RWPE2 (cell line): Measurements from ENCODE around the gene ELAVL3.
"Not testable (repeated sequence)": the region's sequence is repeated elsewhere in the genome, so short reads cannot be mapped to it uniquely, and the experiment has no call there.

Experiments used
- ATAC-seq: fragments of 200-7000 bp; cut with Tn5 transposase; 3 replicates; pipeline ENCODE4 v1.9.1; 2021; ENCODE audit warnings: low read depth
- DNase-seq: peaks from one replicate; pipeline ENCODE4 v3.0.0-alpha.2; 2020; ENCODE audit warnings: low spot score
- H3K27ac ChIP-seq: fragments of 450-650 bp; 2 replicates; pipeline ENCODE4 v1.5.1; 2017; ENCODE audit warnings: mild to moderate bottlenecking; ENCODE audit not compliant: poor library complexity, severe bottlenecking
- H3K27me3 ChIP-seq: fragments of 250-450 bp; sonication (Bioruptor Pico); 2 replicates; pipeline ENCODE4 v1.5.1; 2021; ENCODE audit warnings: mild to moderate bottlenecking, moderate library complexity; ENCODE audit not compliant: insufficient read depth, poor library complexity, severe bottlenecking
- H3K36me3 ChIP-seq: fragments of 250-450 bp; sonication (Bioruptor Pico); 2 replicates; pipeline ENCODE4 v1.5.1; 2020; ENCODE audit warnings: low read depth, mild to moderate bottlenecking, moderate library complexity
- H3K4me1 ChIP-seq: fragments of 250-450 bp; sonication (Bioruptor Pico); 2 replicates; pipeline ENCODE4 v1.5.1; 2021; ENCODE audit warnings: mild to moderate bottlenecking, moderate library complexity; ENCODE audit not compliant: insufficient read depth, poor library complexity, severe bottlenecking
- H3K4me3 ChIP-seq: fragments of 250-450 bp; sonication (Bioruptor Pico); 2 replicates; pipeline ENCODE4 v1.5.1; 2021; ENCODE audit warnings: mild to moderate bottlenecking, moderate library complexity; ENCODE audit not compliant: severe bottlenecking
- H3K9me3 ChIP-seq: fragments of 250-450 bp; sonication (Bioruptor Pico); 2 replicates; pipeline ENCODE4 v1.5.1; 2021; ENCODE audit warnings: mild to moderate bottlenecking, moderate library complexity; ENCODE audit not compliant: severe bottlenecking
- TF ChIP-seq, protein P1 (sequence below): fragments of 450-650 bp; IDR thresholded peaks from one replicate; pipeline ENCODE4 v1.5.1; 2017; ENCODE audit warnings: mild to moderate bottlenecking, moderate library complexity; ENCODE audit not compliant: poor library complexity, severe bottlenecking

ELAVL3 gene

GRCh38 chr19:11416346-11417052, 64.3 kb downstream of the ELAVL3 start:
- Histone ChIP-seq H3K36me3 (no peaks in the 10 kb centered on the region), H3K4me3 (no peak overlapping the region), H3K4me1 (no peaks in the 10 kb centered on the region), H3K9me3 (no peaks in the 10 kb centered on the region), H3K27ac (no peak overlapping the region), H3K27me3 (no peaks in the 10 kb centered on the region)
- ATAC-seq (no peak), DNase-seq (no peak)
- TF ChIP-seq, protein P1, sequence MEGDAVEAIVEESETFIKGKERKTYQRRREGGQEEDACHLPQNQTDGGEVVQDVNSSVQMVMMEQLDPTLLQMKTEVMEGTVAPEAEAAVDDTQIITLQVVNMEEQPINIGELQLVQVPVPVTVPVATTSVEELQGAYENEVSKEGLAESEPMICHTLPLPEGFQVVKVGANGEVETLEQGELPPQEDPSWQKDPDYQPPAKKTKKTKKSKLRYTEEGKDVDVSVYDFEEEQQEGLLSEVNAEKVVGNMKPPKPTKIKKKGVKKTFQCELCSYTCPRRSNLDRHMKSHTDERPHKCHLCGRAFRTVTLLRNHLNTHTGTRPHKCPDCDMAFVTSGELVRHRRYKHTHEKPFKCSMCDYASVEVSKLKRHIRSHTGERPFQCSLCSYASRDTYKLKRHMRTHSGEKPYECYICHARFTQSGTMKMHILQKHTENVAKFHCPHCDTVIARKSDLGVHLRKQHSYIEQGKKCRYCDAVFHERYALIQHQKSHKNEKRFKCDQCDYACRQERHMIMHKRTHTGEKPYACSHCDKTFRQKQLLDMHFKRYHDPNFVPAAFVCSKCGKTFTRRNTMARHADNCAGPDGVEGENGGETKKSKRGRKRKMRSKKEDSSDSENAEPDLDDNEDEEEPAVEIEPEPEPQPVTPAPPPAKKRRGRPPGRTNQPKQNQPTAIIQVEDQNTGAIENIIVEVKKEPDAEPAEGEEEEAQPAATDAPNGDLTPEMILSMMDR: no peak

- no peak overlapping the region for H3K27ac ChIP-seq
- ATAC-seq (no peak), DNase-seq (no peak)
- no peak overlapping the region for H3K4me3 ChIP-seq
- TF ChIP-seq, protein P1: no peak
- no peaks in the 10 kb centered on the region for H3K4me1 ChIP-seq
- no peaks in the 10 kb centered on the region for H3K27me3 ChIP-seq
- no peaks in the 10 kb centered on the region for H3K36me3 ChIP-seq
- no peaks in the 10 kb centered on the region for H3K9me3 ChIP-seq
Observed at GRCh38 chr19:11414544-11414943, 66.3 kb downstream of the ELAVL3 start.

- TF ChIP-seq, protein P1: no peak
- DNase-seq: no peak
- Histone ChIP-seq H3K27me3 (no peaks in the 10 kb centered on the region), H3K4me1 (no peaks in the 10 kb centered on the region), H3K27ac (no peak overlapping the region), H3K4me3 (no peak overlapping the region), H3K36me3 (no peaks in the 10 kb centered on the region), H3K9me3 (no peaks in the 10 kb centered on the region)
- no peak for ATAC-seq
Observed at GRCh38 chr19:11410682-11411081, 70.2 kb downstream of the ELAVL3 start.

DNA sequence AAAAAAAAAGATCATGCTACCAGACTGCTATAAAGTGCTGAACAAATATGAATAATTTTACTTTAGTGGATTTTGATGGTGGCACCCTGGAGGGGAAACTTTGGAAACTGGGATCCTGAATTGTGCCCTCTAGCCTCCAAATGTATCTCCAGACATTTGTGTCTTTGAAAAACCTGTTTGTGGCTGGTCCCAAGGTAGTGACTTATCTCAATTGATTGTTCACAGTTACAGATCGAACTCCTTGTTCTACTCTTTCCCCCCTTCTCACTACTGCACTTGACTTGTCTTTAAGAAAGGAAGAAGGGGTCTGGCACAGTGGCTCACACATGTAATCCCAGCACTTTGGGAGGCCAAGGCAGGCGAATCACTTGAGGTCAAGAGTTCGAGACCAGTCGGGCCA, 72.3 kb downstream of the ELAVL3 start:
- Histone ChIP-seq H3K4me3 (no peak overlapping the region), H3K27me3 (no peaks in the 10 kb centered on the region), H3K27ac (no peak overlapping the region), H3K4me1 (no peaks in the 10 kb centered on the region), H3K36me3 (no peaks in the 10 kb centered on the region), H3K9me3 (no peaks in the 10 kb centered on the region)
- TF ChIP-seq, protein P1: no peak
- no peak for ATAC-seq
- DNase-seq: no peak

DNA sequence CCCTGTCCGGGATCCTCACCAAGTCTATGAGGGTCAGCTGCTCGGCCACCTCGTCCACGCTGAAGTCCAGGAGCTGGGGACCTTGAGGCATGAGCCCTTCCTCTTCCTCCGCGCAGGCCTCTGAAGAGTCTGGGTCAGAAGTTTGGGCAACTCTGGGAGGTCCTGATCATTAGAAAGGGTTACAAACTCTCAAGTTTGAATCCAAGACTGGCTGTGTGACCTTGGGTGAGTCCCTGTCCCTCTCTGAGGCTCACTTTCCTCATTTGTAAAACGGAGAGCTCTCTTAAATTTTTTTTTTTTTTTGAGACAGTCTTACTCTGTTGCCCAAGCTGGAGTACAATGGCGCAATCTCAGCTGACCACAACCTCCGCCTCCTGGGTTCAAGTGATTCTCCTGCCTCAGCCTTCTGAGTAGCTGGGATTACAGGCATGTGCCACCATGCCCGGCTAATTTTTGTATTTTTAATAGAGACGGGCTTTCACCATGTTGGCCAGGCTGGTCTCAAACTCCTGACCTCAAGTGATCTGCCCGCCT, 74.1 kb downstream of the ELAVL3 start:
- H3K4me3 ChIP-seq, H3K27me3 ChIP-seq, H3K36me3 ChIP-seq, ATAC-seq, H3K27ac ChIP-seq, DNase-seq, H3K4me1 ChIP-seq, H3K9me3 ChIP-seq: not testable (repeated sequence)
